Nephron (organoid): ENCODE results near the gene BCL7A.
"Not testable (repeated sequence)": the region's sequence is repeated elsewhere in the genome, so short reads cannot be mapped to it uniquely, and the experiment has no call there.

Experiments
- H3K27ac Mint-ChIP-seq, 3 experiments: 2 replicates each; pipeline ENCODE4 v1.8.0; 2020; ENCODE audit warnings: mixed read lengths in 3 of 3, mild to moderate bottlenecking in 2 of 3, moderate library complexity in 1 of 3
- H3K27me3 Mint-ChIP-seq: 2 replicates; pipeline ENCODE4 v1.8.0; 2021; ENCODE audit warnings: low read depth, mild to moderate bottlenecking, moderate library complexity, mixed read lengths
- H3K36me3 Mint-ChIP-seq: 2 replicates; pipeline ENCODE4 v1.8.0; 2020; ENCODE audit warnings: low read depth, mixed read lengths
- H3K4me1 Mint-ChIP-seq: 2 replicates; pipeline ENCODE4 v1.8.0; 2020; ENCODE audit warnings: mixed read lengths
- H3K4me3 Mint-ChIP-seq, 3 experiments: 2 replicates each; pipeline ENCODE4 v1.8.0; 2020; ENCODE audit warnings: mild to moderate bottlenecking in 3 of 3, mixed read lengths in 3 of 3, moderate library complexity in 2 of 3
- H3K9me3 Mint-ChIP-seq: 2 replicates; pipeline ENCODE4 v1.8.0; 2020; ENCODE audit warnings: mixed read lengths
- CTCF ChIP-seq, 3 experiments: fragments of 200-600 bp; sonication (generic); IDR thresholded peaks; one replicate each; pipeline ENCODE4 v1.5.0; 2021; ENCODE audit warnings: antibody characterized with exemption in 3 of 3; ENCODE audit not compliant: unreplicated experiment in 3 of 3

Gene BCL7A

DNA sequence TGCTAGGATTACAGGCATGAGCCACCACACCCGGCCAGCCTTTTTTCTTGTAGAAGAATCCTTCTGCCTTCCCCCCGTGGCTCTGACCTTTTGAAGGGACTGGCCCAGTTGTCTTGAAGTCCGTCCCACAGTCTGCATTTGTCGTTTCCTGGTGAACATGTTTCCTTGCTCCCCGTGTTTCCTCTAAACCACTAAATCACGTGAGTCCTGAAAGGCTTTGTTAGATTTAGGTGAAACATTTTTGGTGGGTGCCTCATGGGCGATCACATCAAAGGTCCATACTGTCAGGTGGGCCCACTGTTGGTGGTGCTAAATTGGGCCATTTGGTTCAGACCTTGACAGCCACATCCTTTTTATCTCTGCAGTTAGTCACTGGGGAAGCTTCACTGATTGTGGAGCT lies 83.2 kb downstream of the BCL7A start:
- TF ChIP-seq CTCF (IDR thresholded peaks at IDR 0.05; ENCODE audit: unreplicated experiment in 3 of 3): no peak
- H3K4me3 Mint-ChIP-seq: no peak overlapping the region
- peaks cover 57% of the 10 kb centered on the region for H3K4me1 Mint-ChIP-seq
- peaks cover 18% of the 10 kb centered on the region for H3K36me3 Mint-ChIP-seq
- no peaks in the 10 kb centered on the region for H3K9me3 Mint-ChIP-seq
- no peaks in the 10 kb centered on the region for H3K27me3 Mint-ChIP-seq
- peak overlapping the region in 1 of 3 experiments; percentile 34 for H3K27ac Mint-ChIP-seq

DNA sequence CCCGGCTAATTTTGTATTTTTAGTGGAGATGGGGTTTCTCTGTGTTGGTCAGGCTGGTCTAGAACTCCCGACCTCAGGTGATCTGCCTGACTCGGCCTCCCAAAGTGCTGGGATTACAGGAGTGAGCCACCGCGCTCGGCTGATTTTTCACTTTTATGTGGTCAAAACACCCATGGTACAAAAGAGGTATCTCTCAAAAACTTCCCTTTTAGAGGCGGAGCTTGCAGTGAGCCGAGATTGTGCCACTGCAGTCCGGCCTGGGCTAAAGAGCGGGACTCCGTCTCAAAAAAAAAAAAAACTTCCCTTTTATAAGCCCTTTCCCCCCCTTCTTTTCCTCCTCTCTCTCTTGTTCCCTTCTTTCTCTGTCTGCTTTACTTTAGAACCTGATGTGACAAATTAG lies 83.8 kb downstream of the BCL7A start:
- H3K27me3 Mint-ChIP-seq, H3K4me3 Mint-ChIP-seq, H3K9me3 Mint-ChIP-seq: not testable (repeated sequence)
- peaks cover 18% of the 10 kb centered on the region for H3K36me3 Mint-ChIP-seq
- peaks cover 51% of the 10 kb centered on the region for H3K4me1 Mint-ChIP-seq
- H3K27ac Mint-ChIP-seq: peak overlapping the region in 1 of 3 experiments; percentile 17

DNA sequence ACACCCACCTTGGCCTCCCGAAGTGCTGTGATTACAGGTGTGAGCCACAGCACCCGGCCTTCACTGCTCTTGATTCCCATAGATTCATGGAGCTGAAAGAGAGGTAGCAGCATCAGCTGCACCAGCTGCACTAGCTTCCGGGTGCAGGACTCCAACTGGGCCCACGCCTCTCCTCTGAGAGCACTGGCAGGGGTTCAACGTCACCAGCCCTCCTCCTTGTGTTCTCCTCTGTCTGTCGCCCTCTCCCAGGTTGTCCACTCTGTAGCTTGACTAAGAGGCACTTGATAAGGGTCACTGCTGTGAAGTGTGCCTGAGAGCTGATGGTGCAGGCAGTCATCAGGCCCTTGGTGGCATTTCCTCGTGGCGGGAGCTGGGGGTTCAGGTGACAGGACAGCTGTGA lies 85.2 kb downstream of the BCL7A start:
- peak overlapping the region; percentile 35 to 84 (median 45) for H3K27ac Mint-ChIP-seq

GRCh38 chr12:122107261-122107660 lies 85.6 kb downstream of the BCL7A start:
- no peaks in the 10 kb centered on the region for H3K27me3 Mint-ChIP-seq
- H3K36me3 Mint-ChIP-seq: peaks cover 17% of the 10 kb centered on the region
- no peaks in the 10 kb centered on the region for H3K9me3 Mint-ChIP-seq
- no peak for TF ChIP-seq CTCF (IDR thresholded peaks at IDR 0.05; ENCODE audit: unreplicated experiment in 3 of 3)
- peak overlapping the region; percentile 35 to 84 (median 45) for H3K27ac Mint-ChIP-seq
- H3K4me3 Mint-ChIP-seq: no peak overlapping the region
- peaks cover 51% of the 10 kb centered on the region for H3K4me1 Mint-ChIP-seq

More for the DNA sequence above, 85.2 kb downstream of the BCL7A start:
- no peaks in the 10 kb centered on the region for H3K9me3 Mint-ChIP-seq
- no peaks in the 10 kb centered on the region for H3K27me3 Mint-ChIP-seq
- H3K36me3 Mint-ChIP-seq: peaks cover 18% of the 10 kb centered on the region
- TF ChIP-seq CTCF (IDR thresholded peaks at IDR 0.05; ENCODE audit: unreplicated experiment in 3 of 3): no peak
- H3K4me3 Mint-ChIP-seq: no peak overlapping the region
- H3K4me1 Mint-ChIP-seq: peaks cover 51% of the 10 kb centered on the region

DNA sequence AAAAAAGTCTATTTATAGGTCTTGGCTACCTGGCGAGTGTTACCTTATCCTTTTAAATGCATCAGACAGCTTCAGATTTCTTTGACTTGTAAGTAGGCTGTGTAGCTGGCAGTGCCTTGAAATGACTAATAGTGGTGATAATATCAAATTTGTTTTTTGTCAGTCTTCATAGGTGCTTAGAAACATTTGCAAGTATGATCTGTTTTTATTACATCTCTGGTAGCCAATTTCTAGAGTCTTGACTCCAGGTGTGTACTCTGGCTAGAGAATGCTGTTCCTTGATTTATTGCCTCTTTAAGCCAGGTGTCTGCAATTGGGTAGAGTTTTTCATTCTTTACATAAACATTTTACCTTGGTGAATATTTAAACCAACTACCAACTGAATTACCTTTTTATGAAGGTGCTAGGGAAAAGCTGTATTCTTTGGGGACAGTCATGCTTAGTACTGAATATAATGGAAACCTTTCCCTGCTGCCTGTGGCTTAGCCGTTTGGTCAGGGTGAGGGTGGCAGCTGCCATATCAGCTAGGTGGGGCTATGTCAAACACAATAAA lies 89.5 kb downstream of the BCL7A start:
- peaks cover 31% of the 10 kb centered on the region for H3K4me1 Mint-ChIP-seq
- H3K4me3 Mint-ChIP-seq: no peak overlapping the region
- peaks cover 1% of the 10 kb centered on the region for H3K36me3 Mint-ChIP-seq
- H3K9me3 Mint-ChIP-seq: no peaks in the 10 kb centered on the region
- no peaks in the 10 kb centered on the region for H3K27me3 Mint-ChIP-seq
- peak overlapping the region; percentile 39 to 89 (median 40) for H3K27ac Mint-ChIP-seq
- TF ChIP-seq CTCF (IDR thresholded peaks at IDR 0.05; ENCODE audit: unreplicated experiment in 3 of 3): no peak
